NOMO-1 treated with dmso at 0.1 percent for 144 hours (cell line): ENCODE measurements around the gene LRRC17.
A peak's percentile ranks its signal among the peaks of the same experiment; 100 is the strongest.

Source experiments
- DNase-seq: peaks from one replicate; lab custom pipeline; 2025; ENCODE audit not compliant: unreplicated experiment; lab: John Stamatoyannopoulos, UW

The LRRC17 gene

DNA sequence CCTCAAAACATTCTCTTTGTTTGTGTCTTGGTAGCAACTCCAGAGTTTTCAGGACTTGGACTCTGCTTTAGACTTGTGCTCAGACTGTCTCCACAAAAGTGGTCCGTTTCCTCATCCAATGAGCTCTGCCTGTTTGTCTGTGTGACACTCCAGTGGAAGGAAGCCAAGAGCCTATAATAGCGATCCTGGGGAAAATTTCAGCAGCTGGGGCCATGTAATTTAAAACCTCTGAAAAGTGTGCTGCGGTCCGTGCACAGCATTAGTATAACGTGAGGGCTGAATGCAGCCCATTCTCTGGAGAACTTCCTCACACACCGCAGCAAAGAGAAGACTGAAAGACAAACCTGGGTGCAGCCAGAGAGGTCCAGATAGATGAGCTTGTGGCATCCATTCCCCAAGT, at the start of gene LRRC17:
LRRC17 (plus strand) TSS at position 259 of the 400 bp plus-strand sequence. CDS start 20,914 bp downstream, outside the sequence.
- no peak for DNase-seq

DNA sequence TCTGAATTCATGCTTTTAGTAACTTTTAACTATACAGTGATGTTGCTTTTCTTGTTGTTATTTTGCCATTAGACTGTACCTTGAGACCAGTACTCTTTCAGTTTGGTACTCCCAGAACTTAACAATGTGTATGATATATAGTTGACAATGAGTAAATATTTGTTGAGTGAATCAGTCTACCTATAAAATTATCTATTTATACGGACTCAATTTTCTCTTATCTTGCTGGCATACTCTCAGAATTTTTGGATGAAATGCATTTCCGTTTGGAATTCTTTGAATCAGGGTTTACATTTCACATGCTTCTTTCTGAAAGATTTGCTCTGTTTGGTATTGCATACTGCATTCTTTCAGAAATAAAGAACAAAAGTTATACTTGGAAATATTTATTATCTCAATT, 47.8 kb upstream of the LRRC17 start:
- DNase-seq, result no peak

DNA sequence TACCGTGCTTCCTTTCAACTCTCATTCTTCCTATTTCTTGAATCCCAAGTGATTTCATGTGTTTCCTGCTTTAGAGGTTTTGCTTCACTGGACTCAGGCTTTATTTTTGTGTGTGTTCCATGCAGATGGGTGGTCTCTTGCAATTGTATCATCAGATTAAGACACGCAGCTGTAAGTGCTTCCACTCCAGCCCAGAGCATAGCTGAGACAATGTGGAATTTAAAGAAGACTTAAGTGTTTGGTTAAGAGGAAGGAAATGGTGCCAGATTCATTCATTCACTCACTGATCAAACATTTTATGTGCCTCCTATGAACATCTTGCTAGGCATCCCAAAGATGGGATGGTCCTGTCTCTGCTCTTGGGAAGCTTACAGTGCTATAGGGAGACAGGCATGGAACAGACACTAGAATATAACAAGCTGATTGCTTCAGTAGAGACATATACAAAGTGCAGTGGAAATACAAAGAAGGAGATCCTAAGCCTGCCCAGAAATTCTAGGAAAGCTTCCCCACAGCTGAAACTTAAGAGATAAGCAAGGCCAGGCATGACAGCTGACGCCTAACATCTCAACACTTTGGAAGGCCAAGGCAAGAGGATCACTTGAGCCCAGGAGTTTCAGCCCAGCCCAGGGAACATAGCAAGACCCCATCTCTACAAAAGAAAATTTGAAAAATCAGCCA, 46.1 kb upstream of the LRRC17 start:
- no peak for DNase-seq

DNA sequence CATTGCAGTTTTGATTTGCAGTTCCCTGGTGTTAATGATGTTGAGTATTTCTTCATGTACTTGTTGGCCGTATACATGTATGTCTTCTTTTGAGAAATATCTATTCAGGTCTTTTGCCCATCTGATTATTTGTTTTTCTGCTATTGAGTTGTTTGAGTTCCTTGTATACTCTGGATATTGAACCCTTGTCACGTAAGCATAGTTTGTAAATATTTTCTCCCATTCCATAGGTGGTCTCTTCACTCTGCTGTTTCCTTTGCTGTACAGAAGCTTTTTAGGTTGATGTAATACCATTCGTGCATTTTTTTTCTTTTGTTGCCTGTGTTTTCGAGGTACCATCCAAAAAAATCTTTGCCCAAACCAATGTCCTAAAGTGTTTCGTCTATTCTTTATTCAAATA, 43.6 kb upstream of the LRRC17 start:
- no peak for DNase-seq

- no peak for DNase-seq
These were observed 40.3 kb upstream of the LRRC17 start for GRCh38 chr7:102872460-102872859.

- no peak for DNase-seq
These were observed 39.2 kb upstream of the LRRC17 start for GRCh38 chr7:102873470-102874165.

DNA sequence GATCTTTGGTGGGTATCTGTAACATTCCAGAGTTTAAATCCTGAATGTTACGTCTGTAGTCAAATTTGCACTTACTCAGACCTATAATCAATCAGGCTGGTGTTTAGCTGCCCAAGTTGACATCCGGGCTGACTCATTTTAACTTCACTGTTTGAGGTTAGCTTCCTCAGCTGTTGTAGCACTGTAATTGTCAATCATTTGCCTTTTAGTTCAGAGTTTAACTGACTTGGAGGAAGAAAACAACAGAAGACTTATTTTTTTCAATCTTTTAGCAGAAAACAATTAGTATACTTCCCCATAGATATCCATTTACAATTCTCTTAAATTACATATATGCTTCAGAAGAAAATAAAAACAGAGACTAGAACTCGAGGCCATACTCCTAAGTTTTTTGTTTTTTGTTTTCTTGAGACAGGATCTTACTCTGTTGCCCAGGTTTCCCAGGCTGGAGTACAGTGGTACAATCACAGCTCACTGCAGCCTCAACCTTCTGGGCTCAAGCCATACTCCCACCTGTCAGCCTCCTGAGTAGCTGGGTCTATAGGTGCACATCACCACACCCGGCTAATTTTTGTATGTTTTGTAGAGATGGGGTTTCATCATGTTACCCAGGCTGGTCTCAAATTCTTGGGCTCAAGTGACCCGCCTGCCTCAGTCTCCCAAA, 38.5 kb upstream of the LRRC17 start:
- no peak for DNase-seq

DNA sequence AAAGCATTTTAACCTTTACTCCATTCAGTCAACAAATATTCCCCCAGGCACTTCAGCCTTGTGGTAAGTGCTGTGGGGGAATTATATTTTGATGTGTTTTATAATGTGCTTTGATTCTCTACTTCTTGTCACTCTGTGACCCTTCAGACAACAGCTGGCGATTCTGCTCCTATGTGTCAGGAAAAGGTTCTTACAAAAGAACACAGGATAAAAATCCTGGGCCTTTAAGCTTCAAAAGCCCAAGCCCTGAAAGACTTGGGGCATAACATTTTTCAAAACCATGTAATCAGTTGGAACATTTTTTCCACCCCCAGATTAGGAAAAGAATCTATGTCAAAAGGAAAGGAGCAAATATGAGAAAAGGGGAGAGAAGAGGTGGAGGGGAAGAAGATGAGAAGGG, 37.8 kb upstream of the LRRC17 start:
- no peak for DNase-seq

- DNase-seq, result no peak
These were observed 37.0 kb upstream of the LRRC17 start for GRCh38 chr7:102875700-102876295.

GRCh38 chr7:102883098-102883860, 29.5 kb upstream of the LRRC17 start:
- peak; percentile 30 for DNase-seq

- no peak for DNase-seq
These were observed 24.1 kb upstream of the LRRC17 start for GRCh38 chr7:102888561-102889233.

GRCh38 chr7:102889851-102890250, 22.9 kb upstream of the LRRC17 start:
- DNase-seq, result no peak

DNA sequence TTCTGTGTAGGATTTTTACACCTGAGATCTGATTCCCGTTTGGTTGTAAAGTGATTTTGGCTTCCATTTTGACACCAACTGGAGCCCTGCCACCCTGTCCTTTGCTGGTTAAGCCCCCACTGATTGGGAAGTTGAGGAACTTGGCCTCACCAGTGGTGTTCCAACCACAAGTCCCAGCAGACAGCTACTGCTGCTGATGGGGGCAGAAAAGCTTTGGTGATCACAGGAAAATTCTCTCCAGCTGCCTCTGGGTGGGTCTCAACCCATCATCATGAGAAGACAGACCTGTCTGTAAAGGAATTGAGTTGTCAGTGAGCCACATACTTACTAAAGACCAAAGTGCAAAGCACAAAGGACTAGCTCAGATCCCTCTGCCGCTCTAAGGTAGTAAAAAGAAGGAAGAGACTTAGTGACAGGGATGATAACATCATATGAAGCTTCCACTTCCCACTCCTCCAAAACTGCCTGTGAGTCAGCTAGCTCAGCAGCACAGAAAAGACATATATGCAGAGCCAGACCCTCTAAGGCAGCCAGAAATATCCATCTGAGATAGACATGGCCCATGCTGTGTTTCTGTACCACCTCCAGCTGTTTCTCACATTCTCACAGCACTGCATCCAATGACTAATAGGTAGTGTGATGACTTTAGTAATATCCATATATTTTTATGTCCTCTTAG, 22.4 kb upstream of the LRRC17 start:
- DNase-seq, result no peak

- no peak for DNase-seq
These were observed 21.7 kb upstream of the LRRC17 start for GRCh38 chr7:102890971-102891692.

- DNase-seq, result no peak
These were observed 21.0 kb upstream of the LRRC17 start for GRCh38 chr7:102891693-102892261.

GRCh38 chr7:102892631-102893278, 20.0 kb upstream of the LRRC17 start:
- DNase-seq, result no peak

DNA sequence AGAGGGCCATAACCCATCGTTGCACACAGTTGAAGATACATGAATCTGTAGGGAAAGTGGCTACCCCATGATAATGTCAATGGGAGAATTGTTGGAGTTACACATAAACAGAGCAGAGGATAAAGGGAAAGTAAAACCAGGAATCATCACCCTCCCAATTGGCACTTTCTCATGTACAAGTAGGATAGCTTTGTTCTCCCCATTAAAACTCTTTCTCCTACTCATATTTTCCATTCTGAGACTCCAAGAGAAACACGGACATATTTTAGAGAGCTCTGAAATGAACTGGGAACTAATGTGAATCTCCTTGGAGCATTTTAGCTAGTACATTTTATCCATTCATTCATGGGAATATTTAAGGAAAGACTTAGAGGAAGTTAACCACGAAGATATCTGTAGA, 17.2 kb upstream of the LRRC17 start:
- no peak for DNase-seq

DNA sequence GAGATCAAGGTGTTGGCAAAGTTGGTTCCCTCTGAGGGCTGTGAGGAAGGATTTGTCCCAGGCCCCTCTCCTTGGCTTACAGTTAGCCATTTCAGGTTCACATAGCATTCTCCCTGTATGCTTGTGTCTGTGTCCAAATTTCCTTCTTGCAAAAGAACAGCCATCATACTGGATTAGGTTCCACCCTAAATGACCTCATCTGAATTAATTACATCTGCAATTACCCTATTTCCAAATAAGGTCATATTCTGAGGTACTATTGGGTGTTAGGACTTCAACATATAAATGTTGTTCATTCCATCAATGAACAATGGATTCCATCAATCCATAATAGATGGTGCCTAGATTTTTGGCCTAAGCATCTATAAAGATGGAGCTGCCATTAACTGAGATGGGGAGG, 16.2 kb upstream of the LRRC17 start:
- DNase-seq, result no peak
